B cell (primary cell): ENCODE results near the gene C9orf40. TPM values are rescaled to one million over a fixed set of nuclear protein-coding genes. Genes with fewer than 3 reads are reported as not detected.

Experiments
- ATAC-seq: fragments of 200-7000 bp; cut with Tn5 transposase; one replicate; pipeline ENCODE4 v1.10.0; 2021; ENCODE audit warnings: low read depth, mild to moderate bottlenecking, moderate number of reproducible peaks, moderate library complexity
- CTCF ChIA-PET: fragments of 350-600 bp; sonication (Branson Sonifier 250); formaldehyde crosslinking; loops from one replicate; lab custom pipeline; 2021; ENCODE audit warnings: antibody characterized with exemption, inconsistent platforms; lab: Charles Lee
- POLR2A ChIA-PET: fragments of 350-600 bp; sonication (Branson Sonifier 250); formaldehyde crosslinking; loops from one replicate; lab custom pipeline; 2021; ENCODE audit warnings: antibody characterized with exemption; lab: Charles Lee
- DNase-seq: peaks from one replicate; pipeline ENCODE4 v3.0.0; 2013
- H2AFZ ChIP-seq: 2 replicates; pipeline ENCODE4 v1.6.1; 2012; ENCODE audit warnings: mild to moderate bottlenecking, low read depth, low read length; ENCODE audit not compliant: insufficient read depth, poor library complexity, severe bottlenecking
- H3K27ac ChIP-seq, 2 donors: 1 replicate in 1 of 2; 2 replicates in 1 of 2; pipeline ENCODE4 v1.5.1; 2012 to 2013; ENCODE audit warnings: low read length in 2 of 2, mild to moderate bottlenecking in 2 of 2, moderate library complexity in 1 of 2
- H3K27me3 ChIP-seq, 4 experiments: fragments of 200-600 bp in 1 of 4; sonication (generic) in 1 of 4; replicated peaks in 1 of 4; 1 replicate in 2 of 4; 2 replicates in 2 of 4; pipeline versions ENCODE4 v1.6.1 to v1.7.0; 2013 to 2016; ENCODE audit warnings: low read length in 3 of 4, mild to moderate bottlenecking in 2 of 4, mixed read lengths in 1 of 4, moderate library complexity in 1 of 4; ENCODE audit not compliant: insufficient read depth in 4 of 4, control insufficient read depth in 3 of 4; ENCODE audit errors: control extremely low read depth in 1 of 4
- H3K36me3 ChIP-seq, 2 experiments: replicated peaks in 1 of 2; 1 replicate in 1 of 2; 2 replicates in 1 of 2; pipeline versions ENCODE4 v1.6.1 to v1.7.1; 2013; ENCODE audit warnings: low read length in 1 of 2; ENCODE audit not compliant: insufficient read depth in 2 of 2, control insufficient read depth in 1 of 2; ENCODE audit errors: control extremely low read depth in 1 of 2, extremely low read depth in 1 of 2
- H3K4me1 ChIP-seq, 2 donors: fragments of 200-600 bp in 1 of 2; sonication (generic) in 1 of 2; 1 replicate in 1 of 2; 2 replicates in 1 of 2; pipeline versions ENCODE4 v1.5.1 to v1.6.1; 2013 to 2017; ENCODE audit warnings: low read length in 2 of 2; ENCODE audit not compliant: control insufficient read depth in 2 of 2, insufficient read depth in 2 of 2
- H3K4me2 ChIP-seq: replicated peaks from 2 replicates; pipeline ENCODE3; 2012; ENCODE audit warnings: mild to moderate bottlenecking, low read depth, low read length; ENCODE audit not compliant: poor library complexity, severe bottlenecking
- H3K4me3 ChIP-seq, 5 experiments: fragments of 200-600 bp in 1 of 5; sonication (generic) in 1 of 5; 1 replicate in 3 of 5; 2 replicates in 2 of 5; pipeline versions ENCODE4 v1.5.1 to v1.7.0; 2011 to 2016; ENCODE audit warnings: low read length in 4 of 5, mild to moderate bottlenecking in 4 of 5, low read depth in 2 of 5, control low read depth in 1 of 5, moderate library complexity in 1 of 5; ENCODE audit not compliant: insufficient read depth in 1 of 5; ENCODE audit errors: control extremely low read depth in 1 of 5, extremely low read depth in 1 of 5
- H3K79me2 ChIP-seq: fragments of 200-600 bp; sonication (generic); one replicate; pipeline ENCODE4 v1.6.0; 2016; ENCODE audit warnings: low read length; ENCODE audit not compliant: control insufficient read depth, insufficient read depth
- H3K9ac ChIP-seq: fragments of 200-600 bp; sonication (generic); 2 replicates; pipeline ENCODE4 v1.6.1; 2017; ENCODE audit warnings: mild to moderate bottlenecking, low read length, moderate library complexity
- H3K9me3 ChIP-seq, 3 donors: one replicate each; pipeline versions ENCODE4 v1.6.1 to v1.7.1; 2013; ENCODE audit warnings: low read length in 2 of 3; ENCODE audit not compliant: control insufficient read depth in 2 of 3, insufficient read depth in 1 of 3; ENCODE audit errors: control extremely low read depth in 1 of 3
- H4K20me1 ChIP-seq: 2 replicates; pipeline ENCODE4 v1.6.0; 2012; ENCODE audit warnings: mild to moderate bottlenecking, low read length; ENCODE audit not compliant: insufficient read depth, control insufficient read depth, poor library complexity, severe bottlenecking
- H3K27ac Mint-ChIP-seq: one replicate; pipeline ENCODE4 v1.8.0; 2021; ENCODE audit warnings: mixed read lengths
- H3K27me3 Mint-ChIP-seq: one replicate; pipeline ENCODE4 v1.8.0; 2021; ENCODE audit warnings: mixed read lengths
- H3K4me1 Mint-ChIP-seq: one replicate; pipeline ENCODE4 v1.8.0; 2021; ENCODE audit warnings: mixed read lengths
- H3K4me3 Mint-ChIP-seq: one replicate; pipeline ENCODE4 v1.8.0; 2021; ENCODE audit warnings: mixed read lengths
- H3K9me3 Mint-ChIP-seq: one replicate; pipeline ENCODE4 v1.8.0; 2022; ENCODE audit warnings: mixed read lengths; ENCODE audit not compliant: insufficient read depth
- CTCF ChIP-seq: fragments of 200-600 bp; IDR thresholded peaks from one replicate; pipeline ENCODE4 v1.8.0; 2022; ENCODE audit warnings: antibody characterized with exemption, mild to moderate bottlenecking
- EZH2 ChIP-seq: IDR thresholded peaks from 2 replicates; pipeline ENCODE4 v1.6.1; 2012; ENCODE audit warnings: borderline replicate concordance, low read depth, mild to moderate bottlenecking, moderate library complexity, low read length; ENCODE audit not compliant: insufficient read depth, poor library complexity, severe bottlenecking
- WGBS: methylation state at CpG from one replicate; pipeline ENCODE4 v1.1.5; 2013; ENCODE audit warnings: missing lambda C conversion rate; ENCODE audit not compliant: insufficient coverage; 5-methylcytosine and 5-hydroxymethylcytosine counted together
- intact Hi-C: fragments of 100-400 bp; cut with micrococcal nuclease; formaldehyde crosslinking; loops from one replicate; pipeline ENCODE4 v1.10.0; 2022
- polyA plus RNA-seq: library from polyadenylated mRNA; depleted of rRNA; stranded (reverse); fragments of >200 nt; gene quantifications from 2 replicates; pipeline ENCODE4 v1.2.3, GENCODE V29; 2012
- total RNA-seq, 2 donors: library from RNA; stranded (reverse); fragments of 120-200 nt in 1 of 2; gene quantifications; 1 replicate in 1 of 2; 2 replicates in 1 of 2; pipeline versions ENCODE4 v1.2.3 to v1.2.4, GENCODE V29; 2013 to 2022

C9orf40 gene
- total and polyA plus RNA-seq, 2 donors (not counting 1 experiment from before 2014, with no cell fraction given), result 2.6 to 5.0 TPM

- Mint-ChIP-seq H3K4me1 (peaks cover 12% of the 10 kb centered on the region), H3K27ac (no peak overlapping the region), H3K9me3 (no peaks in the 10 kb centered on the region), H3K4me3 (no peak overlapping the region), H3K27me3 (no peaks in the 10 kb centered on the region)
- ATAC-seq (no peak), DNase-seq (no peak)
- H3K36me3 ChIP-seq, result no peaks in the 10 kb centered on the region
- H3K4me1 ChIP-seq, result peaks cover 4 to 7% of the 10 kb centered on the region in 2 donors
- H3K27ac ChIP-seq, result no peak overlapping the region
- no peak overlapping the region for H3K9ac ChIP-seq
- CTCF ChIA-PET, result interaction anchor here (1.0 kb wide), 2 partner anchors 38 to 55 kb away, joined by 3 read pairs; no protein-coding TSS in a partner anchor
- intact Hi-C loops, result no loop called here
- H4K20me1 ChIP-seq, result no peaks in the 10 kb centered on the region
- H3K4me3 ChIP-seq, result no peak overlapping the region
- H2AFZ ChIP-seq, result no peak overlapping the region
- no peak for TF ChIP-seq CTCF
- no peak for TF ChIP-seq EZH2
- H3K27me3 ChIP-seq, result no peaks in the 10 kb centered on the region
- peaks cover 12% of the 10 kb centered on the region for H3K79me2 ChIP-seq
- H3K4me2 ChIP-seq, result no peak overlapping the region
- POLR2A ChIA-PET, result no interaction called here
- no peaks in the 10 kb centered on the region for H3K9me3 ChIP-seq
These were observed 6.0 kb downstream of the C9orf40 start for GRCh38 chr9:74946686-74947085.

DNA sequence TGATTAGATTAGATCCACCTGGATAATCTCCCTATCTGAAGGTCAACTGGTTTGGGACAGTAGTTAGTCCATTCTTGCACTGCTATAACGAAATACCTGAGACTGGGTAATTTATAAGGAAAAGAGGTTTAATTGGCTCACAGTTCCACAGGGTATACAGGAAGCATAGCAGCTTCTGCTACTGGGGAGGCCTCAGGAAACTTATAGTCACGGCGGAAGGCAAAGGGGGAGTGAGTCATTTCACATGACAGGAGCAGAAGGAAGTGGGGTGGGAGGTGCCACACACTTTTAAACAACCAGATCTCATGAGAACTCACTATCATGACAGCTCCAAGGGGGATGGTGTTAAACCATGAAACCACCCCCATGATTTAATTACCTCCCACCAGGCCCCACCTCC, 9.9 kb downstream of the C9orf40 start:
- CTCF ChIA-PET, result interaction anchor here (1.9 kb wide), 1 partner anchor 170 kb away, joined by 5 read pairs; no protein-coding TSS in a partner anchor
- intact Hi-C loops, result no loop called here
- Histone ChIP-seq H3K9me3 (no peaks in the 10 kb centered on the region), H2AFZ (no peak overlapping the region), H3K4me3 (no peak overlapping the region), H3K9ac (no peak overlapping the region), H4K20me1 (no peaks in the 10 kb centered on the region), H3K4me1 (no peaks in the 10 kb centered on the region), H3K36me3 (no peaks in the 10 kb centered on the region), H3K27me3 (no peaks in the 10 kb centered on the region), H3K27ac (no peak overlapping the region), H3K4me2 (no peak overlapping the region), H3K79me2 (no peaks in the 10 kb centered on the region)
- no peaks in the 10 kb centered on the region for H3K27me3 Mint-ChIP-seq
- peaks cover 3% of the 10 kb centered on the region for H3K4me1 Mint-ChIP-seq
- POLR2A ChIA-PET, result no interaction called here
- TF ChIP-seq EZH2, result no peak
- no peak for TF ChIP-seq CTCF
- H3K4me3 Mint-ChIP-seq, result no peak overlapping the region
- no peak overlapping the region for H3K27ac Mint-ChIP-seq
- ATAC-seq (no peak), DNase-seq (no peak)
- no peaks in the 10 kb centered on the region for H3K9me3 Mint-ChIP-seq
- WGBS, result 90% methylated on average over 1 of the region's 3 CpGs
